ENCODE measurements around the gene CDKL4.
"Not testable (repeated sequence)": the region's sequence is repeated elsewhere in the genome, so short reads cannot be mapped to it uniquely, and the experiment has no call there.

CDKL4 gene

GRCh38 chr2:39178756-39179155, 65.0 kb downstream of the CDKL4 start:
- no peak for DNase-seq (ENCODE audit: low read depth)

GRCh38 chr2:39176997-39177396, 66.8 kb downstream of the CDKL4 start:
- no peak for DNase-seq (ENCODE audit: low read depth)

GRCh38 chr2:39175026-39175812, 68.6 kb downstream of the CDKL4 start:
- DNase-seq (ENCODE audit: low read depth): no peak

GRCh38 chr2:39174022-39174421, 69.7 kb downstream of the CDKL4 start:
- no peak for DNase-seq (ENCODE audit: low read depth)

GRCh38 chr2:39172047-39172706, 71.6 kb downstream of the CDKL4 start:
- not testable (repeated sequence) for DNase-seq (ENCODE audit: low read depth)

- DNase-seq (ENCODE audit: low read depth): no peak
Observed at GRCh38 chr2:39171621-39172020, 72.1 kb downstream of the CDKL4 start.

- DNase-seq (ENCODE audit: low read depth): no peak
Observed at GRCh38 chr2:39164089-39164488, 79.7 kb downstream of the CDKL4 start.

GRCh38 chr2:39160982-39161381, 82.8 kb downstream of the CDKL4 start:
- no peak for DNase-seq (ENCODE audit: low read depth)

GRCh38 chr2:39159283-39159682, 84.5 kb downstream of the CDKL4 start:
- no peak for DNase-seq (ENCODE audit: low read depth)

- DNase-seq (ENCODE audit: low read depth): no peak
Observed at GRCh38 chr2:39158351-39158750, 85.4 kb downstream of the CDKL4 start.

GRCh38 chr2:39156846-39157245, 86.9 kb downstream of the CDKL4 start:
- no peak for DNase-seq (ENCODE audit: low read depth)

GRCh38 chr2:39156107-39156506, 87.7 kb downstream of the CDKL4 start:
- no peak for DNase-seq (ENCODE audit: low read depth)

- DNase-seq (ENCODE audit: low read depth): not testable (repeated sequence)
Observed at GRCh38 chr2:39155573-39155972, 88.2 kb downstream of the CDKL4 start.

- DNase-seq (ENCODE audit: low read depth): no peak
Observed at GRCh38 chr2:39154944-39155343, 88.8 kb downstream of the CDKL4 start.

GRCh38 chr2:39153312-39153711, 90.5 kb downstream of the CDKL4 start:
- no peak for DNase-seq (ENCODE audit: low read depth)

GRCh38 chr2:39152504-39152903, 91.3 kb downstream of the CDKL4 start:
- DNase-seq (ENCODE audit: low read depth): no peak

GRCh38 chr2:39150890-39151497, 92.8 kb downstream of the CDKL4 start:
- DNase-seq (ENCODE audit: low read depth): no peak

- DNase-seq (ENCODE audit: low read depth): no peak
Observed at GRCh38 chr2:39150102-39150562, 93.6 kb downstream of the CDKL4 start.

- DNase-seq (ENCODE audit: low read depth): no peak
Observed at GRCh38 chr2:39146630-39147029, 97.1 kb downstream of the CDKL4 start.

GRCh38 chr2:39145906-39146421, 97.8 kb downstream of the CDKL4 start:
- no peak for DNase-seq (ENCODE audit: low read depth)

GRCh38 chr2:39144416-39144815, 99.4 kb downstream of the CDKL4 start:
- DNase-seq (ENCODE audit: low read depth): no peak

GRCh38 chr2:39142904-39143605, 100.7 kb downstream of the CDKL4 start:
- DNase-seq (ENCODE audit: low read depth): no peak

All from stimulated activated CD8-positive, alpha-beta memory T cell treated with anti-CD3 and anti-CD28 coated beads, Interleukin-15, amount 100 ng/mL, for 24 hours (primary cell).